NT2/D1 (cell line): ENCODE data around the gene COMMD8.

Experiments used
- DNase-seq: peaks from one replicate; pipeline ENCODE4 v3.0.0-alpha.2; 2011; ENCODE audit warnings: low read depth, low spot score
- H3K27me3 ChIP-seq: 2 replicates; pipeline ENCODE4 v1.6.0; 2011; ENCODE audit warnings: mild to moderate bottlenecking; ENCODE audit not compliant: insufficient read length, insufficient read depth
- H3K36me3 ChIP-seq: 2 replicates; pipeline ENCODE4 v1.6.1; 2011; ENCODE audit warnings: mild to moderate bottlenecking, low read length, mixed read lengths; ENCODE audit not compliant: insufficient read depth, insufficient read length
- H3K4me1 ChIP-seq: 2 replicates; pipeline ENCODE4 v1.5.1; 2011; ENCODE audit not compliant: insufficient read depth, insufficient read length
- H3K4me3 ChIP-seq: 2 replicates; pipeline ENCODE4 v1.5.1; 2011; ENCODE audit warnings: low read depth; ENCODE audit not compliant: insufficient read length
- H3K9ac ChIP-seq: 2 replicates; pipeline ENCODE4 v1.6.0; 2011; ENCODE audit warnings: low read depth; ENCODE audit not compliant: insufficient read length
- H3K9me3 ChIP-seq: 2 replicates; pipeline ENCODE4 v1.5.1; 2011; ENCODE audit warnings: mild to moderate bottlenecking, low read length; ENCODE audit not compliant: insufficient read depth
- SUZ12 ChIP-seq: IDR thresholded peaks from 2 replicates; pipeline ENCODE4 v1.6.1; 2011; ENCODE audit not compliant: insufficient read length, insufficient read depth; ENCODE audit errors: extremely low read depth
- YY1 ChIP-seq: IDR thresholded peaks from 2 replicates; pipeline ENCODE4 v1.6.1; 2011; ENCODE audit not compliant: insufficient read length, insufficient read depth
- ZNF274 ChIP-seq: IDR thresholded peaks from 2 replicates; pipeline ENCODE4 v1.6.1; 2011; ENCODE audit warnings: mild to moderate bottlenecking, low read depth, low read length

Gene COMMD8

GRCh38 chr4:47462799-47463234 is 685 bp downstream of the COMMD8 start:
- H3K36me3 ChIP-seq, result peaks cover 13% of the 10 kb centered on the region

GRCh38 chr4:47451657-47452056 is 11.8 kb downstream of the COMMD8 start:
- Histone ChIP-seq H3K4me3 (no peak overlapping the region), H3K4me1 (no peaks in the 10 kb centered on the region), H3K27me3 (no peaks in the 10 kb centered on the region), H3K36me3 (peaks cover 23% of the 10 kb centered on the region), H3K9me3 (no peaks in the 10 kb centered on the region), H3K9ac (no peak overlapping the region)
- TF ChIP-seq ZNF274 (no peak), SUZ12 (no peak), YY1 (no peak)
- DNase-seq, result no peak

More at GRCh38 chr4:47462799-47463234, 685 bp downstream of the COMMD8 start:
- Histone ChIP-seq H3K4me1 (peaks cover 2% of the 10 kb centered on the region), H3K27me3 (no peaks in the 10 kb centered on the region), H3K4me3 (peak overlapping the region; percentile 67), H3K9me3 (no peaks in the 10 kb centered on the region), H3K9ac (peak overlapping the region; percentile 76)
- no peak for TF ChIP-seq YY1
- DNase-seq, result no peak

- H3K9ac ChIP-seq, result no peak overlapping the region
- TF ChIP-seq SUZ12, result no peak
- TF ChIP-seq ZNF274, result no peak
- no peak for TF ChIP-seq YY1
- DNase-seq, result no peak
- H3K36me3 ChIP-seq, result no peaks in the 10 kb centered on the region
- H3K27me3 ChIP-seq, result no peaks in the 10 kb centered on the region
- H3K4me3 ChIP-seq, result no peak overlapping the region
- no peaks in the 10 kb centered on the region for H3K9me3 ChIP-seq
- no peaks in the 10 kb centered on the region for H3K4me1 ChIP-seq
Measured at GRCh38 chr4:47444031-47444430, 19.5 kb downstream of the COMMD8 start.

- Histone ChIP-seq H3K4me1 (no peaks in the 10 kb centered on the region), H3K9me3 (no peaks in the 10 kb centered on the region), H3K36me3 (no peaks in the 10 kb centered on the region), H3K27me3 (no peaks in the 10 kb centered on the region), H3K4me3 (no peak overlapping the region), H3K9ac (no peak overlapping the region)
- no peak for DNase-seq
- TF ChIP-seq YY1 (no peak), ZNF274 (no peak), SUZ12 (no peak)
Measured at GRCh38 chr4:47442980-47443379, 20.5 kb downstream of the COMMD8 start.

- TF ChIP-seq ZNF274, result no peak
- TF ChIP-seq SUZ12, result no peak
- TF ChIP-seq YY1, result no peak
Measured at GRCh38 chr4:47434931-47435330, 28.6 kb downstream of the COMMD8 start.

GRCh38 chr4:47432749-47433148 is 30.8 kb downstream of the COMMD8 start:
- Histone ChIP-seq H3K27me3 (no peaks in the 10 kb centered on the region), H3K9ac (no peak overlapping the region), H3K9me3 (no peaks in the 10 kb centered on the region), H3K4me3 (no peak overlapping the region), H3K4me1 (no peaks in the 10 kb centered on the region), H3K36me3 (no peaks in the 10 kb centered on the region)
- DNase-seq, result no peak
- TF ChIP-seq YY1 (no peak), ZNF274 (no peak), SUZ12 (no peak)

More at GRCh38 chr4:47434931-47435330, 28.6 kb downstream of the COMMD8 start:
- Histone ChIP-seq H3K9me3 (no peaks in the 10 kb centered on the region), H3K4me3 (no peak overlapping the region), H3K27me3 (no peaks in the 10 kb centered on the region), H3K4me1 (no peaks in the 10 kb centered on the region), H3K36me3 (no peaks in the 10 kb centered on the region), H3K9ac (no peak overlapping the region)
- no peak for DNase-seq

- no peaks in the 10 kb centered on the region for H3K9me3 ChIP-seq
- TF ChIP-seq ZNF274 (no peak), YY1 (no peak)
- H3K36me3 ChIP-seq, result no peaks in the 10 kb centered on the region
- H3K27me3 ChIP-seq, result no peaks in the 10 kb centered on the region
- H3K9ac ChIP-seq, result no peak overlapping the region
- no peak overlapping the region for H3K4me3 ChIP-seq
- no peaks in the 10 kb centered on the region for H3K4me1 ChIP-seq
- DNase-seq, result no peak
Measured at GRCh38 chr4:47427935-47428334, 35.6 kb downstream of the COMMD8 start.

GRCh38 chr4:47425628-47426027 is 37.9 kb downstream of the COMMD8 start:
- Histone ChIP-seq H3K4me1 (no peaks in the 10 kb centered on the region), H3K4me3 (no peak overlapping the region), H3K36me3 (no peaks in the 10 kb centered on the region), H3K9ac (no peak overlapping the region), H3K27me3 (no peaks in the 10 kb centered on the region), H3K9me3 (no peaks in the 10 kb centered on the region)
- TF ChIP-seq SUZ12, result no peak
- TF ChIP-seq ZNF274, result no peak
- no peak for TF ChIP-seq YY1
- DNase-seq, result no peak
